Measurements from ENCODE around the gene GPHA2. TPM values are rescaled to one million over a fixed set of nuclear protein-coding genes. Genes with fewer than 3 reads are reported as not detected.

The GPHA2 gene
- total RNA-seq, 2 experiments from 2014 or later, result not detected

GRCh38 chr11:64887757-64888405 is 47.8 kb downstream of the GPHA2 start:
- DNase-seq, result peak; percentile 86
- peak; percentile 86 for ATAC-seq
- Mint-ChIP-seq H3K27me3 (no peaks in the 10 kb centered on the region), H3K27ac (peak overlapping the region; percentile 74), H3K4me1 (ENCODE audit: low read depth) (peaks cover 37% of the 10 kb centered on the region), H3K9me3 (no peaks in the 10 kb centered on the region), H3K36me3 (ENCODE audit: low read depth) (no peaks in the 10 kb centered on the region), H3K4me3 (peak overlapping the region; percentile 55)
- TF ChIP-seq CTCF (IDR thresholded peaks at IDR 0.05), result peak; percentile 97
- POLR2A ChIA-PET, result interaction anchor here (1.0 to 5.6 kb wide), 5 partner anchors 13 to 40 kb away, joined by 4 to 51 read pairs (median 8); no protein-coding TSS in a partner anchor
- CTCF ChIA-PET, result interaction anchor here (0.6 to 29.9 kb wide), 14 partner anchors 8 to 125 kb away, joined by 3 to 1168 read pairs (median 4); partner anchors contain the start of genes CDC42BPG, MEN1 and PPP2R5B
- intact Hi-C loops (cut with micrococcal nuclease), result no loop called here

- Mint-ChIP-seq H3K9me3 (no peaks in the 10 kb centered on the region), H3K27me3 (no peaks in the 10 kb centered on the region), H3K27ac (peak overlapping the region; percentile 10), H3K4me3 (no peak overlapping the region), H3K36me3 (ENCODE audit: low read depth) (no peaks in the 10 kb centered on the region), H3K4me1 (ENCODE audit: low read depth) (peaks cover 38% of the 10 kb centered on the region)
- intact Hi-C loops (cut with micrococcal nuclease), result no loop called here
- ATAC-seq (no peak), DNase-seq (no peak)
- ChIA-PET POLR2A (interaction anchor here (0.7 to 5.6 kb wide), 6 partner anchors 12 to 39 kb away, joined by 3 to 51 read pairs (median 6); no protein-coding TSS in a partner anchor), CTCF (interaction anchor here (1.0 to 29.9 kb wide), 6 partner anchors 11 to 53 kb away, joined by 3 to 1168 read pairs (median 12); partner anchors contain the start of gene CDC42BPG)
- no peak for TF ChIP-seq CTCF (IDR thresholded peaks at IDR 0.05)
Measured at GRCh38 chr11:64887234-64887756, 48.4 kb downstream of the GPHA2 start.

GRCh38 chr11:64885367-64886286 is 50.1 kb downstream of the GPHA2 start:
- ATAC-seq (peak; percentile 87), DNase-seq (peak; percentile 67)
- no peaks in the 10 kb centered on the region for H3K27me3 Mint-ChIP-seq
- H3K4me3 Mint-ChIP-seq, result peak overlapping the region; percentile 55
- peaks cover 52% of the 10 kb centered on the region for H3K4me1 Mint-ChIP-seq (ENCODE audit: low read depth)
- TF ChIP-seq CTCF (IDR thresholded peaks at IDR 0.05), result no peak
- H3K27ac Mint-ChIP-seq, result peak overlapping the region; percentile 87
- ChIA-PET CTCF (interaction anchor here (1.3 to 29.9 kb wide), 4 partner anchors 8 to 29 kb away, joined by 3 to 1168 read pairs (median 6); partner anchors contain the start of gene CDC42BPG), POLR2A (interaction anchor here (1.3 to 14.9 kb wide), 6 partner anchors 8 to 537 kb away, joined by 3 to 768 read pairs (median 4); partner anchors contain the start of genes MAP4K2 and MEN1)
- no peaks in the 10 kb centered on the region for H3K36me3 Mint-ChIP-seq (ENCODE audit: low read depth)
- intact Hi-C loops (cut with micrococcal nuclease), result no loop called here
- H3K9me3 Mint-ChIP-seq, result no peaks in the 10 kb centered on the region

Small RNA genes lying within 50 kb of the gene (microRNA-seq; reads per million reads assigned to microRNA genes)
- gene MIR6749 (ENCODE audit: borderline microRNAs expressed, borderline replicate concordance) (not detected), gene MIR6750 (ENCODE audit: borderline microRNAs expressed, borderline replicate concordance) (0.91 reads per million)

Other genes starting within 250 kb of the GPHA2 start
- gene NRXN2, start 212.7 kb downstream of the GPHA2 start, total RNA-seq, result under 1 TPM; 0.07 to 0.22 TPM
- gene RASGRP2, start 191.8 kb downstream of the GPHA2 start, total RNA-seq, result 1 to 10 TPM; 7.8 to 8.2 TPM
- 1 to 10 TPM; 1.2 to 3.3 TPM for gene PYGM, start 175.9 kb downstream of the GPHA2 start, total RNA-seq
- gene SF1, start 157.4 kb downstream of the GPHA2 start, total RNA-seq, result 100 to 1,000 TPM; 325 to 342 TPM
- 10 to 100 TPM; 56.4 to 58.0 TPM for gene MAP4K2, start 132.7 kb downstream of the GPHA2 start, total RNA-seq
- 10 to 100 TPM; 25.8 to 29.0 TPM for gene MEN1, start 125.3 kb downstream of the GPHA2 start, total RNA-seq
- gene CDC42BPG, start 91.2 kb downstream of the GPHA2 start, total RNA-seq, result under 1 TPM; 0.31 to 0.61 TPM
- gene EHD1, start 57.3 kb downstream of the GPHA2 start, total RNA-seq, result 10 to 100 TPM; 60.3 to 65.1 TPM
- 10 to 100 TPM; 17.1 to 17.5 TPM for gene ATG2A, start 18.7 kb downstream of the GPHA2 start, total RNA-seq
- gene PPP2R5B, start 11.2 kb downstream of the GPHA2 start, total RNA-seq, result 10 to 100 TPM; 20.2 to 21.2 TPM
- gene MAJIN, start 36.2 kb upstream of the GPHA2 start, total RNA-seq, result not detected
- gene BATF2, start 61.1 kb upstream of the GPHA2 start, total RNA-seq, result not detected
- gene ARL2, start 78.3 kb upstream of the GPHA2 start, total RNA-seq, result 100 to 1,000 TPM; 118 to 122 TPM
- 1 to 10 TPM; 4.7 to 5.7 TPM for gene SNX15, start 91.5 kb upstream of the GPHA2 start, total RNA-seq
- gene SAC3D1, start 105.3 kb upstream of the GPHA2 start, total RNA-seq, result 10 to 100 TPM; 14.0 to 14.5 TPM
- 1 to 10 TPM; 6.6 to 7.6 TPM for gene NAALADL1, start 122.7 kb upstream of the GPHA2 start, total RNA-seq
- gene CDCA5, start 148.1 kb upstream of the GPHA2 start, total RNA-seq, result 100 to 1,000 TPM; 112 TPM
- gene ZFPL1, start 148.3 kb upstream of the GPHA2 start, total RNA-seq, result 10 to 100 TPM; 27.1 to 28.2 TPM
- 100 to 1,000 TPM; 103 TPM for gene VPS51, start 160.3 kb upstream of the GPHA2 start, total RNA-seq
- 10 to 100 TPM; 12.4 to 17.5 TPM for gene TM7SF2, start 176.0 kb upstream of the GPHA2 start, total RNA-seq
- gene ZNHIT2, start 181.8 kb upstream of the GPHA2 start, total RNA-seq, result 10 to 100 TPM; 11.5 to 12.7 TPM
- gene FAU, start 186.2 kb upstream of the GPHA2 start, total RNA-seq, result 1,000 to 10,000 TPM; 1,112 to 1,137 TPM
- 10 to 100 TPM; 48.7 to 53.4 TPM for gene MRPL49, start 186.4 kb upstream of the GPHA2 start, total RNA-seq
- 10 to 100 TPM; 20.6 to 26.8 TPM for gene SYVN1, start 198.6 kb upstream of the GPHA2 start, total RNA-seq
- not detected for gene SPDYC, start 234.3 kb upstream of the GPHA2 start, total RNA-seq
- 10 to 100 TPM; 72.6 to 74.7 TPM for gene CAPN1, start 246.0 kb upstream of the GPHA2 start, total RNA-seq

Measured in activated CD8-positive, alpha-beta T cell treated with anti-CD3 and anti-CD28 coated beads for 36 hours (primary cell).